ENCODE results near the gene STPG3.

DNA sequence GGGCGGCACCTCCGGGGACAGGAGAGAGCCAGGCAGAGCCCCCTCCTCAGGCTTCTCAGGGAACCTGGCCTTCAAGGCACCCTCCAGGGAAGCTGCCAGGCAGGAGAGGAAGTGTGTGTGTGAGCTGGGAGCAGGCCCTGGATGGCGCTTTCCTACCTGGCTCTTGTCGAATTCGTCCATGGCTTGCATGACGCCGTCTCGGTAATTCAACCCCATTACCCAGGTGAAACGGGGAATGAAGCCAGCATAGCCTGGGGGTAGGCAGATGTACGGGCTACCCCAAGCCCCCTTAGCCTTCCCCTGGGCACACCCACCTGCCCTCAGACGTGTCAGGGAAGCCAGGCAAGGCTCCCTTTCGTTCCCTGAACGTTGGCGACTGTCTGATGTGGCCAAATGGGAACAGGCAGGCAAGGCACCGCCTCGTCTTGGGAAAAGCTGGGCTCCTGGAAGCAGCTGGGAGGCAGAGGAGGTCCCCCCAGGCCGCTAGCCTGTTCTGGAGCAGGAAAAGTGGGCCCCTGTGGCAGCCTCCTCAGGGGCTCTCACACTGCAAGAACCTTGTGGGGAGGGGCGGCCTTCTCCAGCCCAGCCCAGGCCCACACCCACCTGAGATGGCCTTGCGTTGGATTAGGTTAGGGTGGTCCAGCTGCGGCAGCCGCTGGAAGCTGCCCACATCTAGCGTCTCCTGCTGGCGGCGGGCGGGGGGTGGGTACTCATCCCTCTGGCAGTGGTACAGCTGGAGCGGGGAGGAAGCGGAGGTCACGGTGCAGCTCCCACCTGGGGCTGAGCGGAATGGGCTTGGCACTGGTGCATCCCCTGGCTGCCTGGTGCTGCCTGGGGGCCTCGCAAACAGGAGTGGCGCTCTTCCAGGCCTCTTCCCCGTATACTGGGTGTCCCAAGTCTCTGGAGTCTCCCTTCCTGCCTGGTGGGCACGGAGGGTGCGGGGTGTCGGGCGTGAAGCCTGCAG lies 6.3 kb upstream of the STPG3 start:
- TF ChIP-seq CTCF (IDR thresholded peaks at IDR 0.05; ENCODE audit: low read depth, low read length) (no peak), POLR2A (IDR thresholded peaks at IDR 0.05; ENCODE audit: extremely low read depth, insufficient read length) (no peak), MAX (IDR thresholded peaks at IDR 0.05; ENCODE audit: low read depth, low read length) (no peak), MYC (IDR thresholded peaks at IDR 0.05; ENCODE audit: low read depth, low read length) (no peak)

Measured in NB4 (cell line).